ENCODE data around the gene TRAPPC8. TPM values are rescaled to one million over a fixed set of nuclear protein-coding genes. Genes with fewer than 3 reads are reported as not detected.
"Not testable (repeated sequence)": the region's sequence is repeated elsewhere in the genome, so short reads cannot be mapped to it uniquely, and the experiment has no call there.

Gene TRAPPC8
- total and polyA plus RNA-seq, 7 donors = 12.6 to 50.4 (median 33.8) TPM

DNA sequence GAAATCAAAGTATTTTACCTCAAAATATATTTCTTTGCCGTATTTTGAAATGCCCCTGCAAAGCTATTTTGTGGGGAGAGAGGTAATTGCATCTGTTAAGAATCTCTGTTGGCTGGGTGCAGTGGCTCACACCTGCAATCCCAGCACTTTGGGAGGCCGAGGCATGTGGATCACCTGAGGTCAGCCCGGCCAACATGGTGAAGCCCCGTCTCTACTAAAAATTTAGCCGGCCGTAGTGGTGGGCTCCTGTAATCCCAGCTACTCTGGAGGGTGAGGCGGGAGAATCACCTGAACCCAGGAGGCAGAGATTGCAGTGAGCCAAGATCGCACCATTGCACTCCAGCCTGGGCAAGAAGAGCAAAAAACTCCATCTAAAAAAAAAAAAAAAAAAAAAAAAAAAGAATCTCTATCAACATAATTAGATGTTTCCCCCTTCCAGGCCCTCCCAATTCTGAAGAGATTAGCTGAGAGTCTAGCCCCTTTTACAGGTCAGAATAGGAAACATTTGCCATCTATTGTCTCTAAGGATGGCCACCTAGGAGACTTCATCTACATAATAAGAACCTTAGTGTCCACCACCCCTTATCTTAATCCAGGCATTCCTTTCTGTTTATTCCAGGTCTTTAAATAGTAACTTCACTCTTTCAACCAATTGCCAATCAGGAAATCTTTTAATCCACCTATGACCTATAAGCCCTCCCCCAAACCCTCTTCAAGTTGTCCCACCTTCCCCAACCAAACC lies 3.5 kb upstream of the TRAPPC8 start:
- no peak for DNase-seq
- TF ChIP-seq, protein P1, sequence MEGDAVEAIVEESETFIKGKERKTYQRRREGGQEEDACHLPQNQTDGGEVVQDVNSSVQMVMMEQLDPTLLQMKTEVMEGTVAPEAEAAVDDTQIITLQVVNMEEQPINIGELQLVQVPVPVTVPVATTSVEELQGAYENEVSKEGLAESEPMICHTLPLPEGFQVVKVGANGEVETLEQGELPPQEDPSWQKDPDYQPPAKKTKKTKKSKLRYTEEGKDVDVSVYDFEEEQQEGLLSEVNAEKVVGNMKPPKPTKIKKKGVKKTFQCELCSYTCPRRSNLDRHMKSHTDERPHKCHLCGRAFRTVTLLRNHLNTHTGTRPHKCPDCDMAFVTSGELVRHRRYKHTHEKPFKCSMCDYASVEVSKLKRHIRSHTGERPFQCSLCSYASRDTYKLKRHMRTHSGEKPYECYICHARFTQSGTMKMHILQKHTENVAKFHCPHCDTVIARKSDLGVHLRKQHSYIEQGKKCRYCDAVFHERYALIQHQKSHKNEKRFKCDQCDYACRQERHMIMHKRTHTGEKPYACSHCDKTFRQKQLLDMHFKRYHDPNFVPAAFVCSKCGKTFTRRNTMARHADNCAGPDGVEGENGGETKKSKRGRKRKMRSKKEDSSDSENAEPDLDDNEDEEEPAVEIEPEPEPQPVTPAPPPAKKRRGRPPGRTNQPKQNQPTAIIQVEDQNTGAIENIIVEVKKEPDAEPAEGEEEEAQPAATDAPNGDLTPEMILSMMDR (IDR thresholded peaks at IDR 0.05) = no peak
- TF ChIP-seq EP300 (IDR thresholded peaks at IDR 0.05) = no peak
- TF ChIP-seq POLR2AphosphoS5 (IDR thresholded peaks at IDR 0.05) = no peak
- no peak for TF ChIP-seq POLR2A (IDR thresholded peaks at IDR 0.05)
- intact Hi-C loops (cut with DNase I) = no loop called here
- Histone ChIP-seq H3K4me3 (no peak overlapping the region), H3K27me3 (no peaks in the 10 kb centered on the region), H3K4me1 (peaks cover 0 to 19% (median 13%) of the 10 kb centered on the region in 4 donors), H3K36me3 (no peaks in the 10 kb centered on the region), H3K9me3 (no peaks in the 10 kb centered on the region), H3K27ac (no peak overlapping the region)
- 95 to 97% methylated on average over 8 of the region's 8 CpGs for WGBS, 2 donors

DNA sequence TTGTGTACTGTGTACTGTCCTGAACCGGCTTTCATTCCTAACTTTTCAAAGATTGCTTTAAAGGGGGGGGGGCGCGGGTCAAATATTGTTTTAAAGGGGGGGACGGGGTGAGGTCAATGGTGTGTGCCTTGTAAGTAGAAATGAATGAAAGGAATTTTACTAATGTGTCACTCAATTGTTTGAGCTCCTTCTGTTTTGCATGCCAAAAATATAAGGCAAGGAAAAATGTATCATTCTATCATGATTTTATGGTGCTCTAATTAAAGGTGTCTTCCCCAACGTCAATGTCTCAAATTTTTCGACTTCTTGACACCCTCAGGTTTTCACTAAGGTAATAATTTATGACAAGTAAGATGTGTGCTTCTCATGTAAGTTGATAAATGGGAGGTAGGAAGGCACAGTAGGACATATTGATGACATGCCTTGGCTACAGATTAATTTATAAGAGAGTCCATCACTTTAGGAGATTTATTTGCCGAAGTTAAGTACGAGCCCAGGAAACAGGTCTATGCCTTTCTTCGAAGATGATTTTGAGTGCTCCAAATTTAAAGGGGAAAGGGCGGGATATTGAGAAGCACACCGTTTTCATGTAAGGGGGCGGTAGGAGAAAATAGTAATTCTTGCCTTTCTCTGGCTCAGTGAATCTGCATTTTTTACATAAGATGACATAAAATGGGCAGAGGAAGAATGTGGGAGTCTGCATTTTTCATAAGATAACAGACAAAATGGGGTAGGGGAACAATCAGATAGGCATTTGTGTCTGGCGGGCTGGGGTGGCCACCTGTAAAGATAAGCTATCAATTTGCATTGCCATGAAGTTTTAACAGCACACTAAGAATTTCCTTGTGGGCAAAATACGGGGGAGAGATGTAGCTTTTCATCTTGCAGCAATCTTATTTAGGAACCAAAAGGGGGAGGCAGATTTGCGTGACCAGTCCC lies 1.2 kb upstream of the TRAPPC8 start:
- no peak for DNase-seq
- peak overlapping the region; percentile 84 to 98 (median 90) for H3K27ac ChIP-seq
- H3K4me3 ChIP-seq = peak overlapping the region; percentile 71 to 99 (median 73)
- WGBS, 2 donors = 10 to 13% methylated on average over 15 of the region's 15 CpGs
- intact Hi-C loops (cut with DNase I) = loop anchor here (2.0 to 5.0 kb wide), 2 partner anchors 147 to 518 kb away; partner anchors contain the start of gene RNF138
- H3K27me3 ChIP-seq = no peaks in the 10 kb centered on the region
- peaks cover 0 to 43% (median 35%) of the 10 kb centered on the region in 4 donors for H3K4me1 ChIP-seq
- TF ChIP-seq, protein P1 (IDR thresholded peaks at IDR 0.05) = no peak
- no peak for TF ChIP-seq POLR2A (IDR thresholded peaks at IDR 0.05)
- TF ChIP-seq EP300 (IDR thresholded peaks at IDR 0.05) = no peak
- no peak for TF ChIP-seq POLR2AphosphoS5 (IDR thresholded peaks at IDR 0.05)
- H3K36me3 ChIP-seq = no peaks in the 10 kb centered on the region
- H3K9me3 ChIP-seq = no peaks in the 10 kb centered on the region

DNA sequence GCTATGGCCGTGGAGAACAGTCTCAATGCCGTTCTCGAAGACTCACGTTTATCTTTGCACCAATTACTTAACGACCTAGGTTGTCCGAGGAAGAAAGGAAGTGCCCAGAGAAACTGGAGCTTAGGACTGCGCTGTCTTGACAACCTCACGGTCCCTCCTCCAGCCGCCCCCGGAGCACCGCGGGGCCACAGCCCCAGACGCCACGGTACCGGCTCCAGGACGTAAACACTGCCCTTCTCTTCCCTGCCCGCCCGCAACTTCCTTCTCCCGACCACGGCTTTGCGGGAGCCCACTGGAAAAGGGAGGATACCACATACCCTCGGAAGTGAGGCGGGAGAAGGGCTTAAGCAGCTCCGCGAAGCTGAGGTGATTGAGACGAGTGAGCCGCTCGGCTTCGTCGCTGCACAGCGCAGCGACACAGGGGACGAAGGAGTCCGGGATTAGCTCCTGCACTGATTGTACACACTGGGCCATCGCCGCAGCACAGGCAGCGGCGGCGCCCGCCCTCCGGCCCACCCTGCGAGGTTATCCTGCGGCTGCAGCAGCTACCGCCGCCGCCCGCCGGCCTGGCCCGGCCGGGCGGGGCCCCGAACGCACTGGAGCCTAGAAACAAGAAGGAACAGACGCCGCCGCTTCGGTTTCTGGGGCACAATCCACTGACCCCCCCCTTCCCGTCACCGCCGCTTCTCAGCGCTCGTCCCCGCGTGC lies 483 bp downstream of the TRAPPC8 start:
- Histone ChIP-seq H3K4me3 (peak overlapping the region; percentile 71 to 99 (median 73)), H3K9me3 (no peaks in the 10 kb centered on the region), H3K36me3 (no peaks in the 10 kb centered on the region), H3K27ac (peak overlapping the region; percentile 84 to 98 (median 90)), H3K27me3 (no peaks in the 10 kb centered on the region), H3K4me1 (peaks cover 0 to 50% (median 37%) of the 10 kb centered on the region in 4 donors)
- TF ChIP-seq POLR2AphosphoS5 (IDR thresholded peaks at IDR 0.05) (peak in 2 of 4 donors; percentile 3 to 13), POLR2A (IDR thresholded peaks at IDR 0.05) (no peak), EP300 (IDR thresholded peaks at IDR 0.05) (no peak)
- 0% methylated on average over 64 of the region's 64 CpGs for WGBS, 2 donors
- peak; percentile 66 for DNase-seq
- intact Hi-C loops (cut with DNase I) = loop anchor here (2.0 to 5.0 kb wide), 2 partner anchors 148 to 520 kb away; partner anchors contain the start of gene RNF138

DNA sequence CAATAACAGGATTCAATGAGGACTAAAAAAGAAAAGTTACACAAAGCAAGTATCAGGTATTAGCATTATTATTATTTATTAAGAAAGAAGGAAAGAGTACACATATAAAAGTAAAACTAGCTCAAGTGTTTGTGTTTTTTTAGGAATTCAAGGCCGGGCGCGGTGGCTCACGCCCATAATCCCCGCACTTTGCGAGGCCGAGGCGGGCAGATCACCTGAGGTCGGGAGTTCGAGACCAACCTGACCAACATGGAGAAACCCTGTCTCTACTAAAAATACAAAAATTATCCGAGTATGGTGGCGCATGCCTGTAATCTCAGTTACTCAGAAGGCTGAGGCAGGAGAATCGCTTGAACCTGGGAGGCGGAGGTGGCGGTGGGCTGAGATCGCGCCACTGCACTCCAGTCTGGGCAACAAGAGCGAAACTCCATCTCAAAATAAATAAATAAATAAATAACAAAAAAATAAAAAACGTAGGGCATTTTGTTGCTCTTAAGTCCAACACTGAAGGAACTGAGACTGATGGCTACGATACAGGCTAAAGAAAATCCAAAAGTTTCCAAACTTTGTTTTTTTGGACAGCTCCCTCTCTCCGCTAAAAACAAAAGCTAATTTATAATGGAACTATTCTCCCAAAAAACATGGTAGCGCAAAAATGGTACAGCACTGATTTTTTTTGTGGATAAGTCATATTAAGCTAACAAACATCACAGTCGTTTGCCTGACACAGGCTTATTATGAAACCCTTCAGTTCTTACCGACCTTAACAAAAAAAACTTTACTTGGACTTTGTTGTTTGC lies 1.7 kb downstream of the TRAPPC8 start:
- intact Hi-C loops (cut with DNase I) = loop anchor here (5.0 kb wide), 1 partner anchor 521 kb away; no protein-coding TSS in a partner anchor
- DNase-seq = no peak
- H3K4me1 ChIP-seq = peaks cover 0 to 50% (median 37%) of the 10 kb centered on the region in 4 donors
- 82 to 85% methylated on average over 24 of the region's 24 CpGs for WGBS, 2 donors
- H3K27me3 ChIP-seq = no peaks in the 10 kb centered on the region
- no peaks in the 10 kb centered on the region for H3K36me3 ChIP-seq
- TF ChIP-seq EP300 (IDR thresholded peaks at IDR 0.05) = no peak
- TF ChIP-seq POLR2AphosphoS5 (IDR thresholded peaks at IDR 0.05) = no peak
- TF ChIP-seq, protein P1 (IDR thresholded peaks at IDR 0.05) = no peak
- no peak for TF ChIP-seq POLR2A (IDR thresholded peaks at IDR 0.05)
- H3K27ac ChIP-seq = peak overlapping the region in 1 of 4 donors; percentile 90
- peak overlapping the region in 3 of 4 donors; percentile 71 to 99 (median 72) for H3K4me3 ChIP-seq
- H3K9me3 ChIP-seq = no peaks in the 10 kb centered on the region

DNA sequence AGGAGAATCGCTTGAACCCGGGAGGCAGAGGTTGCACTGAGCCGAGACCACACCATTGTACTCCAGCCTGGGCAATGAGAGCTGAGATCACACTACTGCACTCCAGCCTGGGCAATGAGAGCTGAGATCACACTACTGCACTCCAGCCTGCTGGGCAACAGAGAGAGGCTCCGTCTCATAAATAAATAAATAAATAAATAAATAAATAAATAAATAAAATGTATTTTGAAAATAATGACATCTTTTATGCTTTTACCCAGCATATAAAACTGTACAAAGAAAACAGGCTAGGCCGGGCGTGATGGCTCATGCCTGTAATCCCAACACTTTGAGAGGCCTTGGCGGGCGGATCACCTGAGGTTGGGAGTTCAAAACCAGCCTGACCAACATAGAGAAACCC lies 8.2 kb downstream of the TRAPPC8 start:
- H3K27me3 ChIP-seq; H3K9me3 ChIP-seq; DNase-seq; H3K4me3 ChIP-seq; H3K27ac ChIP-seq; intact Hi-C loops (cut with DNase I): not testable (repeated sequence)
- WGBS, 2 donors = 92 to 98% methylated on average over 8 of the region's 8 CpGs
- H3K4me1 ChIP-seq = peaks cover 0 to 30% (median 19%) of the 10 kb centered on the region in 4 donors
- H3K36me3 ChIP-seq = peaks cover 0 to 15% (median 3%) of the 10 kb centered on the region in 4 donors
